NCI-H2196 treated with DMSO at 0.1 percent for 48 hours (cell line): ENCODE results near the gene E4F1.
"Not testable (repeated sequence)": the region's sequence is repeated elsewhere in the genome, so short reads cannot be mapped to it uniquely, and the experiment has no call there.

Experiments
- DNase-seq: peaks from one replicate; lab custom pipeline; 2025; ENCODE audit not compliant: unreplicated experiment; lab: John Stamatoyannopoulos, UW

E4F1 gene

DNA sequence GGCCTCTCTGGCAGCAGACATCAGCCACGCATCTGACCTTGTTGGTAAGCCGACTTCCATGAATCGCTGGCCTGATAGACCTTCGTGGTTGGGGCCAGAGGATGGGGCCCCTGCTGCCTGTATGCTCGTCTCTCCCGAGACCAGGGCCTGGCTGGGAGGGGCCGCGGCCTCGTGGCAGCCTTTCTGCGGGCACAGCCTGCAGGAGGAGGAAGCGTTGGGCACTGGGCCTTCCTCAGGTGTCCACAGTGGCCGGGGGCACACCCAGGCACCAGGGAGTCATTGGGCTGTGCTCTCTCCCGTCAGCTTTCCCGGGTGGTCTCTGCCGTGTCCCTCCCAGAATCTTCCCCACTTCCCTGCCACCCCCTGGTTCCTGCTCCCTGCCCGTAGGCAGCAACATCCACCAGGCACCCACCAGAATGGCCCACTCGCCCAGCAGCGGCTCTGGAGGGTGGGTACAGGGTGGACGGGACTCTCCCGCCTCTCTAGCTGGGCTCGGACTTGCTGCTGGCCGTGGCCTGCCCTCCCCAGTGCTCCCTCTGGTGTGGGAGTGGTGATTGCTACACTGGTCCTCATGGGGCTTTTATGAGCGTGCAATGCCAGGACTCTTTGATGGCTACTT is 6.3 kb downstream of the E4F1 start:
- no peak for DNase-seq

DNA sequence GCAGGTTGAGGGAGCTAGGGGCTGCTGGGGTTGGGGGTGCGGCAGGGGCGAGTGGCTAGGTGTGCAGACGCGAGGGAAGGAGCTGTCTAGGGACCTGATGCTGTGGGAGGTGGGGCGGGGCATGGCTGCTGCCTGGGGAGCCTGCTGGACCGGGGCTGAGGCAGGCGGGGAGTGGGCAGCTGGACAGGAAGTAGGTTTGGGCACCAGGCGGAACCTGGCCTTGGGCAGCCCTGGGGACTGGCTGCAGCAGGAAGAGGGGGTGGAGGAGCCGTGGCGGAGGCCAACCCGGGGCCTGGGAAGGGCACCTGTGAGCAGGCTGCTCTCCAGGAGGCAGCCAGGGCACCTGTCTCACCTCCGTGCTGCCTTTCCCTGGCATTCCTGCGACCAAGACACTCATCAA is 7.0 kb downstream of the E4F1 start:
- DNase-seq: peak; percentile 69

DNA sequence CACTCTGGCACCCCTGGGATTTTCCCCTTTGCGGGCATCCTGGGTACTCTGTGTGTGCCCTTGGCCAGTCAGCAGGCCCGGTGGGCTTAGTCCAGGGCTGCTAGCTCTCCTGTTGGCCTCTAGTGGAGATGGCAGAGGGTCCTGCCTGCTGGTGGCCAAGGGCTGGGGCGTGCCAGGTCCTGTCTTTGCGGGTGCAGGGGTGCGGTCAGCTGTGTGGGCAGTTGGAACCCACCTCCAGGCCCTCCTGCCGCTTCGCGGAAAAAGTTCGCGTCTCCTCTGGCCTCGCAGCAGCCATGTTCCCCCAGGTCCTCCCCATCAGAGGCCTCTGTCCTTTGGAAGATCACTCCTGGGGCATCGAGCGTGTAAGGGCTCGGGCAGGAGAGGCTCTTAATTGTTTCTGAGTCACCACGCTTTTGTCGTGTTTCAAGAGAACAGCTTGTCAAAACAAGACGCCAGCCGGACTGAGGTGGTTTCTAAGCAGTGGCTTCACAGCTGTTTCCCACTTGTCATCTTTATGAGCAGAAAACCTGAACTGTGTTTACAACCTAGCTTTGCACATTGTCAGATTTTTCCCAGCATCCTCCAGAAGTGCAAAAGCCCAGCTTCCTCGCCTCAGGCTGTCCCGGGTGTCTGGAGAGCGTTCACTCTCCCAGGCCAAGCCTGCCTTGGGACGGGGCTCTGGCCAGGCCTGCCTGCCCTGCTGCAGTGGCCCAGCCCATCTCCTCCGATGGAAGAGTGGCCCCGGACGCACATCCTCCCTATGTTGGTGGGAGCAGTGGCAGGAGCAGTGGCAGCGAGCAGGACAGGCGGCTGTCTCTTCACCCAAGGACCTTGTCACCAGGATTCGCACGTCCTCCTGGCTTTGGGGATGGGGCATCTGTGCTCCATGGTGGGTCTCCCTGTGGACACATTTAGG is 7.9 kb downstream of the E4F1 start:
- no peak for DNase-seq

DNA sequence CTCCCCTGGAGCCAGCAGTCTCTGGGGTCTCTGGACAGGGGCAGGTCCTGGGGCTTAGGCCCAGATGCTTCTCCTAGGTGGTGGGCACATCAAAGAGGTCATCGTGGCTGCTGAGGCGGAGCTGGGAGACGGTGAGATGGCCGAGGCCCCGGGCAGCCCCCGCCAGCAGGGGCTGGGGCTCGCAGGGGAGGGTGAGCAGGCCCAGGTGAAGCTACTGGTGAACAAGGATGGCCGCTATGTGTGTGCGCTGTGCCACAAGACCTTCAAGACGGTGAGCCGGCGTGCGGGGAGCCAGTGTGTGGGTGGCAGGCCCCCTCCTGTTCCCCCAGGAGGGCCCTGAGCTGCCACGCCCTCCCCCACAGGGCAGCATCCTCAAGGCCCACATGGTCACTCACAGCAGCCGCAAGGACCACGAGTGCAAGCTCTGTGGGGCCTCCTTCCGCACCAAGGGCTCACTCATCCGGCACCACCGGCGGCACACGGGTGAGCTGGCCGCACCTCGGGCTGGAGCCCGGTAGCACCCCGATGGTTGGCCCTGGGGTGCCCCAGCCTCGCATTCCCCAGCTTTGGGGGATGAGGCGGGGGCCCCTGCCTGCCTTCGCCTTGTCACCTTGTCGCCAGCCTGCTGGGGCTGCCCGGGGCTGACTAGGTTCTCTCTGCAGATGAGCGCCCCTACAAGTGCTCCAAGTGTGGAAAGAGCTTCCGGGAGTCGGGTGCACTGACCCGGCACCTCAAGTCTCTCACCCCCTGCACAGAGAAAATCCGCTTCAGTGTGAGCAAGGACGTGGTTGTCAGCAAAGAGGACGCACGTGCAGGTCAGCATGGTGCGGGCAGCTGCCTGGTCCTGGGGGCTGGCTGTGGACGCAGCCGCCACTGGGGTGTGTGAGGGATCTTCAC is 9.0 kb downstream of the E4F1 start:
- no peak for DNase-seq

DNA sequence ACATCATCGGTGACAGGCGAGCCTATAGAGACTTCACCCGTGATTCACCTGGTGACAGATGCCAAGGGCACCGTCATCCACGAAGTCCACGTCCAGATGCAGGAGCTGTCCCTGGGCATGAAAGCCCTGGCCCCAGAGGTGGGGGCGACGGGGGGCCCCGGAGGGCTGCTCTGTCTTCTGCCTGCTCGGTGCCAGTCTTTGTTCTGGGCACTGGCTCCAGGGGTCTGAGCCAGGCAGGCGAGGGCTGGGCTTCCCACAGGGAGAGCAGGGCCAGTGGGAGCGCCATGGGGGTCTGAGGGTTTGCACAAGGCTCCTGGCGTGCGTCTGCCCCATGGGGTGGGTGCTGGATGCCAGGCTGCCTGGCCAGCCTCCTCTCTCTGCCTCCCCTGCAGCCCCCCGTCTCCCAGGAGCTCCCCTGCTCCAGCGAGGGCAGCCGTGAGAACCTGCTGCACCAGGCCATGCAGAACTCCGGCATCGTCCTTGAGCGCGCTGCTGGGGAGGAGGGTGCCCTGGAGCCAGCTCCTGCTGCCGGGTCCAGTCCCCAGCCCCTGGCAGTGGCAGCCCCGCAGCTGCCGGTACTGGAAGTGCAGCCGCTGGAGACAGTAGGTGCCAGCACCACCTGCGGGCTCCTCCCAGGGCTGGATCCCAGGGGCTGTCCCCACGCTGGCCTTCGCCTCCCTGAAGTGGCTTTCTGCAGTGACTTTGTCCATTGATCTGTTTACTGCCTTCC is 9.8 kb downstream of the E4F1 start:
- DNase-seq: no peak

DNA sequence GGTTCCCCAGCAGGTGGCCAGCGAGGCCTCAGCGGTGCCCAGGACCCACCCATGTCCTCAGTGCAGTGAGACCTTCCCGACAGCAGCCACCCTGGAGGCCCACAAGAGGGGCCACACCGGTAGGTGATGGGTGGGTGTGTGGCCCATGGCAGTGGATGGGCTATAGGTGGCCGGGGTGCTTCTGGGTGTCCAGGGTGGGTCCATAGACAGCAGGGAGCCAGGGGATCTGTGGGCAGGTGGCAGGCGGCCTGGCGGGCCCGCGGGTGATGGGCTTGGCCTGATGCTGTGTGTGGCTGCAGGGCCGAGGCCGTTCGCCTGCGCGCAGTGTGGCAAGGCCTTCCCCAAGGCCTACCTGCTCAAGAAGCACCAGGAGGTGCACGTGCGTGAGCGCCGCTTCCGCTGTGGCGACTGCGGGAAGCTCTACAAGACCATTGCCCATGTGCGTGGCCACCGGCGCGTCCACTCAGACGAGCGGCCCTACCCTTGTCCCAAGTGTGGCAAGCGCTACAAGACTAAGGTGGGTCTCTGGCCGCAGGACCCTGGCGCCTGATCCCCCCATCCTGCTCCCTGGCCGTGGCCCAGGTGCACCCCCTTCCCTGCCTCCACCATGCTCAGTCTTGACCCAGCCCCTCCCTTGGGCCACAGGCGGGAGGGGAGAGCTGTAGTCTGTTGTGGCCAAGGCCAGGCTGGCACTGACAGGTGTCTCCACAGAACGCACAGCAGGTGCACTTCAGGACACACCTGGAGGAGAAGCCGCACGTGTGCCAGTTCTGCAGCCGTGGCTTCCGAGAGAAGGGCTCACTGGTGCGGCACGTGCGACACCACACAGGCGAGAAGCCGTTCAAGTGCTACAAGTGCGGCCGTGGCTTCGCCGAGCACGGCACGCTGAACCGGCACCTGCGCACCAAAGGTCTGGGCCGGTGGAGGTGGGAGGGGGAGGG is 10.8 kb downstream of the E4F1 start:
- DNase-seq: peak; percentile 73

DNA sequence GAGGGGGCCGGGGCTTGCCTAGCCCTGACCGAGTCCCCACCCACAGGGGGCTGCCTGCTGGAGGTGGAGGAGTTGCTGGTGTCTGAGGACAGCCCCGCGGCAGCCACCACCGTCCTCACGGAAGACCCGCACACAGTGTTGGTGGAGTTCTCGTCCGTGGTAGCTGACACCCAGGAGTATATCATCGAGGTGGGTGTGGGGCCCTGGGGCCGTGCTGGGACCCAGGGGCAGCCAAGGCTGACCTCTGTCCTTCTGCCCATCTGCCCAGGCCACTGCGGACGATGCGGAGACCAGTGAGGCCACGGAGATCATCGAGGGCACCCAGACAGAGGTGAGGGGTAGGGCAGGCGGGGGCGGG is 11.4 kb downstream of the E4F1 start:
- no peak for DNase-seq

DNA sequence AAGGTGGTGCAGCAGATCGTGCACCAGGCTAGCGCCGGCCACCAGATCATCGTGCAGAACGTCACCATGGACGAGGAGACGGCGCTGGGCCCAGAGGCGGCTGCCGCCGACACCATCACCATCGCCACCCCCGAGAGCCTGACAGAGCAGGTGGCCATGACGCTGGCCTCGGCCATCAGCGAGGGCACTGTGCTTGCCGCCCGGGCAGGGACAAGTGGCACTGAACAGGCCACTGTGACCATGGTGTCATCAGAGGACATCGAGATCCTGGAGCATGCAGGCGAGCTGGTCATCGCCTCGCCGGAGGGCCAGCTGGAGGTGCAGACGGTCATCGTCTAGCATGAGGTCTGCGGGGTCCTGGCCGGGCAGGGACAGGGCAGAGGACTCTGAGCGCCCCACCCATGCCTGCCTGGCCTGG is 11.9 kb downstream of the E4F1 start:
- DNase-seq: no peak

DNA sequence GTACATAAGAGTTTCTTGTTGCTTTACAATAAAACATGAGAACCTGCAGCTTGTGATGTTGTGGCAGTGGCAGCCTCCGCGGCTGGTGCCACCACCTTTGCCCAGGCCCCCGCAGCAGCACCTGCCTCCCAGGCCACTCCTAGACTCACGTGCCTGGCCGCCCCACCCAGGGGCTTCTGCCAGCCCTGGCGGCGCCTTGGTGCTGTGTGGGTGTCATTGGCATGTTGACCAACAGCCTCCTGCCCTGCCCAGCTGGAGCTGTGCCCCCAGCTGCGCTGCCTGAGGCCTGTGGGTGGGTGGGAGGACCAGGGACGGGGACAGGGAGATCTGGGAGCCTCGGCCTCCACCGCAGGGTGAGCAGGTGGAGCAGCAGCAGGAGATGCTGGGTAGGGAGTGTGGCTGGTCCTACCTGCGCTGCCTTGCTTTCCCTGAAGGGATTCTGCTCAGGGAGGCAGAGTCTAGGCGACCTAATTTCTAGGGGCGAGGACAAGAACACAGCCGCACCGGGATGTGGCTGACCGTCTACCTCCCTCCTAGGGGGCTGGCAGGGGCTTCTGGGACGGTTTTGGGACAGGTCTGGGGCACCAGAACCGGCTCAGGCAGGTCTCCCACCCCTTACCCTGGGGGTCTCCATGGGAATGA is 12.4 kb downstream of the E4F1 start:
- peak; percentile 53 for DNase-seq

DNA sequence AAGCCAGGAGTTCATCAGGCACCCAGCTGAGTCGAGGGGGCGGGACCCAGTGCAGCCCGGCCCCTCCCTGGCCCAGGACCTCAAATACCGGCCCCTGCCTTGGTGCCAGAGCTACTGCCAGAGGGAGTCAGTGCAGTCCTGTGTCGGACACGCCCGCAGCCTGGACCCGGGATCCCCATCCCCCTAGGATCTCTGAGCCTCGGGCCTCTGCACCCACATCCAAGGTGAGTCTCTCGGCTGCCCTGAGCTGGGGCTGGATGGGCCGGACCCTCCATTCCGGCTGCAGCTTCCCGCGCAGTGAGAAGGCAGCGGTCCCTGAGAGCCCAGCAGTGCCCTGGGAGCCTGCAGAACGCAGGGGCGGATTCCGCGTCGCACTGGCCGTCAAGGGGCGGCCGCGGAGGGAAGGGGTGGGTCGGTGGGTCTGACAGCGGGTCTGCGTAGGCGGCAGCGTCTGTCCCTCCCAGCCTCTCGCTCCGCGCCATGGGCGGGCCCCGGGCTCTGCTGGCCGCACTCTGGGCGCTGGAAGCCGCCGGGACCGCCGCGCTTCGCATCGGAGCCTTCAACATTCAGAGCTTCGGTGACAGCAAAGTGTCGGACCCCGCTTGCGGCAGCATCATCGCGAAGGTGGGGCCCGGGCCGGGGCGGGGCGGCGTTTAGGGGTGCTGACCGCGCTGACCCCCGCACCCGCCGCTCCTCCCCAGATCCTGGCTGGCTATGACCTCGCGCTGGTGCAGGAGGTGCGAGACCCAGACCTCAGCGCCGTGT is 13.1 kb downstream of the E4F1 start, which contains the start of gene DNASE1L2:
Gene DNASE1L2, plus strand, starts transcription at position 108 of the 765 bp plus-strand sequence. Its CDS starts 373 bp downstream, at position 481.
- DNase-seq: no peak

DNA sequence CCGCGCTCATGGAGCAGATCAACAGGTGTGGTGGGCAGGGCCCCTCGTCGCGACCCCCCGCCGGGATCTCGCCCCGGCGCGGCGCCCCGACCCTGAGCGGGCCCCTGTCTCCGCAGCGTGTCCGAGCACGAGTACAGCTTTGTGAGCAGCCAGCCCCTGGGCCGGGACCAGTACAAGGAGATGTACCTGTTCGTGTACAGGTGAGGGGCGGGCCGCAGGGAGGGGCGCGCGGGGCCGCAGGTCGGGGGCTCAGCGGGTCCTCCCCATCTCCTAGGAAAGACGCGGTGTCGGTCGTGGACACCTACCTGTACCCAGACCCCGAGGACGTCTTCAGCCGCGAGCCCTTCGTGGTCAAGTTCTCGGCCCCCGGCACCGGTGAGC is 13.7 kb downstream of the E4F1 start:
- DNase-seq: no peak

DNA sequence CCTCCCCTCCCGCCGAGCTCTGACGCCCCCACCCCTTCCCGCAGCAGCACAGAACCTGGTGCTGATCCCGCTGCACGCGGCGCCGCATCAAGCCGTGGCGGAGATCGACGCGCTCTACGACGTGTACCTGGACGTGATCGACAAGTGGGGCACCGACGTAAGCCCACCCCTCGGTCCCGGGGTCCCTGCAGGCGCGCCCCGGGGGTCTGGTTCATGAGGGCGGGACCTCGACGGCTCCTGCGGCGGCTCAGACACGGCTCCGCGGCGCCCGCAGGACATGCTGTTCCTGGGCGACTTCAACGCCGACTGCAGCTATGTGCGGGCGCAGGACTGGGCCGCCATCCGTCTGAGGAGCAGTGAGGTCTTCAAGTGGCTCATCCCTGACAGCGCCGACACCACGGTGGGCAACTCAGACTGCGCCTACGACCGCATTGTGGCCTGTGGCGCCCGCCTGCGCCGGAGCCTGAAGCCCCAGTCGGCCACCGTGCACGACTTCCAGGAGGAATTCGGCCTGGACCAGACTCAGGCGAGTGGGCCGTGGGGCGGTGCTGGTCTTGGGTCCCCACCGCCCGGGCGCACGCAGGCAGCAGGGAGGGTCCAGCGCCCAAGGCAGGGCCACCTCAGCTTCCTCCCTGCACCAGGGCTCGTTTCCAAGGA is 14.2 kb downstream of the E4F1 start:
- no peak for DNase-seq

DNA sequence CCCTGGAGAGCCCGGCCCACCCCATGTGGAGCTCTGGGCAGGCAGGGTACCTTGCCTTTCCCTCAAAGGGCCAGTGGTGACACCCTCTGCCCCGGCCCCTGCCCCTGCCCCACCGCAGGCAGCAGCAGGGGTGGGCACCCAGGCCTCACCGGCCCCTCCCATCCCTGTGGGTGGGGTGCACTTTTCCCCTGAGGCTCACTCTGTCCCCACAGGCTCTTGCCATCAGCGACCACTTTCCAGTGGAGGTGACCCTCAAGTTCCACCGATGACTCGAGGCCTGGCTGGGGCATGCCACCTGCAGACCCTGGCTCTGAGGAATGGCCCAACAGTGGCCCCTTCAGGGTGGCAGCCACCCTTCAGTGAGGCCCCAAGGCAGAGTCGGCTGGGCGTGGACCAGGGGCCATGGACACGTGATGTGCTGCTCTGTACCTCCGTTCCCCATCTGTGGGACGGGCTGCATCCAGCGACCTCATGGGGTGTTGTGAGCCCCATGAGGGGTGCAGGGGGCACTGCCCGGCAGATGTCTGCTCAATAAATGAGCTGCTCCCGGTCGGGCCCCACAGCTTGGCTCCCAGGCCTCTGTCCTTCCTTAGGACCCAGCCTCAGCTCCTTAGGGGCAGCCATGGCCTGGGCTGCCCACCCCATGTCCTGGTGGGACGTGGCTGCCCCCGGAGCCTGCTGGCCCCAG is 14.9 kb downstream of the E4F1 start:
- no peak for DNase-seq

DNA sequence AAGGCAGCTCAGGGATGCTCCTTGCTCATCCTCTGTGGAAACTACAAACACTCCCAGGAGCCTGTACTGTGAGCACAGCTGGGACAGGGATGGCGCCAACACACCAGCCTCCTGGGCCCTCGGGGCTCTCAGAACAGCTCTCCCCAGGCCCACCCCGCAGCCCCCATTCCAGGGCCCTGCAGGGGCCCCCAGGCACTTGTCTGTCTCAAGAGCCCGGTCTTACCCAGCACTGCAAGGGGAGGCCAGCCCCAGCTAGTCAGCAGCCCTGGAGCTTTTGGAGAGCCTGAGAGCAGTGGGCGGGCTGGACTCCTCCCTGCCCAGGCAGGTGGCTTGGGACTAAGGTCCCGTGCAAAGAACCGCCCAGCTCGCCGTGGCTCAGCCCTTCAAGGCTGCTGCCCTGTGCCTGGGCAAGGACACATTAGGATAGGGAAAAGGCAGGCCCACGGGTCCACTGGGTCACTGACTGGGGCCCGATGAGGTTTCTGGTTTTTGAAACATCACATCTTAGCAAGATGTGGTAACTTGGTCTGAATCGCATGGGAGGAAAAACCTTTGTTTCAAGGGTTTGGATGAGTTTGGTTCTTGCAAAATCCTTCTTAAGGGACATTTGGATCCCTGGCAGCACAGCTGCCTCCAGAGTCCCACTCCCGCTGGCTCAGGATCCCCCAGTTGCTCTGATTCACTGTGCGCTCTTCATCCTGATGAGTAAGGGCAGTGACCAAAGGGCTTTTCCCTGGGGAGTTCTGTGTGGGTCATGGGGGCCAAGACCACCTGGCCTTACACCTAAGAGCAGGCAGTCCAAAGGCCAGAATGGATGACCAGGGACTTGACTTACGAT is 15.7 kb downstream of the E4F1 start:
- DNase-seq: no peak

DNA sequence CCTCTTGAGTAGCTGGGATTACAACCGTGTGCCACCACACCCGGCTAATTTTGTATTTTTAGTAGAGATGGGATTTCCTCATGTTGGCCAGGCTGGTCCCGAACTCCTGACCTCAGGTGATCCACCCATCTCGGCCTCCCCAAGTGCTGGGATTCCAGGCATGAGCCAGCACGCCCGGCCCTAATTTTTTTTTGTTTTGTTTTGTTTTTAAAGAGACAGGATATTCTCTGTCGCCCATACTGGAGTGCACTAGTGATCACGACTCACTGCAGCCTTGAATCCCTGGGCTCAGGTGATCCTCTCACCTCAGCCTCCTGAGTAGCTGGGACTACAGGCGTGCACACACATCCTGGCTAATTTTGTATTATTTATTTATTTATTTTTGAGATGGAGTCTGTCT is 16.9 kb downstream of the E4F1 start:
- not testable (repeated sequence) for DNase-seq

DNA sequence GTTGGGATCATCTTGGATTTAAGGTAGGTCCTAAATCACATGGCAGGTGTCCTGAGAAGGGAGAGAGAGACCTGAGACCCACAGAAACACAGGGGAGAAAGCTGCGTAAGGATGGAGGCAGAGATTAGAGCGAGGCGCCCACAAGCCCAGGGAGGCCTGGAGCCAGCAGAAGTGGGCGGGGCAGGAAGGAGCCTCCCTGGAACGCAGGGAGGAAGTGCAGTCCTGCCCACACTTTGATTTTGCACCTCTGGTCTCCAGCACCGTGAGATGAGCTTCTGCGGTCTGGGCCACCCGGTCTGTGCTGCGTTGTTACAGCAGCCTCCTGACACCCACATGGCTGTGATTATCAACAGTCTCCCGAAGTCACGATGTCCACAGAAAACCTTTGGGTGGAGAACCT is 19.2 kb downstream of the E4F1 start:
- DNase-seq: no peak
